Measurements from ENCODE around the gene TOM1L1.

GRCh38 chr17:54971147-54971546 is 70.5 kb downstream of the TOM1L1 start:
- TF ChIP-seq EP300 (IDR thresholded peaks at IDR 0.05; ENCODE audit: borderline replicate concordance in 1 of 2, low read depth in 2 of 2, low read length in 2 of 2): no peak
- TF ChIP-seq CBX8 (IDR thresholded peaks at IDR 0.05; ENCODE audit: borderline replicate concordance, low read depth, low read length): no peak
- TF ChIP-seq CTCF (IDR thresholded peaks at IDR 0.05; ENCODE audit: control extremely low read depth in 1 of 3, insufficient read depth in 1 of 3, low read depth in 1 of 3, low read length in 3 of 3): no peak
- no peak for TF ChIP-seq POU5F1 (IDR thresholded peaks at IDR 0.05; ENCODE audit: low read depth, low read length)
- TF ChIP-seq PHF8 (conservative IDR thresholded peaks at IDR 0.05; ENCODE audit: low read depth, low read length): no peak
- TF ChIP-seq MAX (IDR thresholded peaks at IDR 0.05): no peak
- TF ChIP-seq ATF3 (IDR thresholded peaks at IDR 0.05; ENCODE audit: insufficient read depth, low read depth, low read length): no peak
- no peak for TF ChIP-seq POLR2AphosphoS5 (IDR thresholded peaks at IDR 0.05; ENCODE audit: low read depth, low read length)
- TF ChIP-seq MAFK (IDR thresholded peaks at IDR 0.05; ENCODE audit: low read depth, low read length): no peak
- TF ChIP-seq FOSL1 (IDR thresholded peaks at IDR 0.05; ENCODE audit: insufficient read depth, low read depth, low read length): no peak
